ENCODE data around the gene SDK1. TPM values are rescaled to one million over a fixed set of nuclear protein-coding genes. Genes with fewer than 3 reads are reported as not detected.
"Not testable (repeated sequence)": the region's sequence is repeated elsewhere in the genome, so short reads cannot be mapped to it uniquely, and the experiment has no call there.

Gene SDK1
- total RNA-seq, 1 donor from 2014 or later, result 2.2 TPM

GRCh38 chr7:4217126-4217660 is 916.1 kb downstream of the SDK1 start:
- intact Hi-C loops (cut with DNase I); ATAC-seq (ENCODE audit: poor library complexity); DNase-seq: not testable (repeated sequence)

GRCh38 chr7:4218481-4218880 is 917.4 kb downstream of the SDK1 start:
- DNase-seq (no peak), ATAC-seq (ENCODE audit: poor library complexity) (no peak)
- intact Hi-C loops (cut with DNase I), result no loop called here

DNA sequence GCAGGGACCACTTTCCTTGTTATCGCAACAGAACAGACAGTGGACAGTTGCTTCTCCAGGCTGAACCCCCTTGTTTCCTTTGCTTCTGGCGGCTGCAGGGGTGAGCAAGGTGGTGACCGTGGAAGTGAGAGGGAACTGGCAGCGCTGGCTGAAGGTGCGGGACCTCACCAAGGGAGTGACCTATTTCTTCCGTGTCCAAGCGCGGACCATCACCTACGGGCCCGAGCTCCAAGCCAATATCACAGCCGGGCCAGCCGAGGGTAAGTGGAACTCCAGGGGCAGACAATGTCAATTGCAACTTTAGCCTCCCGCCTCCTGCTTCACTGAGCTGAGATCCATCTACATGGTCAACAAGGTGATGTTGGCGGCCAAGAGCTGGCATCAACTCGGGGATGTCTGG is 919.0 kb downstream of the SDK1 start:
- no peak for ATAC-seq (ENCODE audit: poor library complexity)
- no peak for DNase-seq
- intact Hi-C loops (cut with DNase I), result no loop called here

GRCh38 chr7:4221043-4221442 is 920.0 kb downstream of the SDK1 start:
- intact Hi-C loops (cut with DNase I), result no loop called here
- ATAC-seq (ENCODE audit: poor library complexity) (no peak), DNase-seq (no peak)

DNA sequence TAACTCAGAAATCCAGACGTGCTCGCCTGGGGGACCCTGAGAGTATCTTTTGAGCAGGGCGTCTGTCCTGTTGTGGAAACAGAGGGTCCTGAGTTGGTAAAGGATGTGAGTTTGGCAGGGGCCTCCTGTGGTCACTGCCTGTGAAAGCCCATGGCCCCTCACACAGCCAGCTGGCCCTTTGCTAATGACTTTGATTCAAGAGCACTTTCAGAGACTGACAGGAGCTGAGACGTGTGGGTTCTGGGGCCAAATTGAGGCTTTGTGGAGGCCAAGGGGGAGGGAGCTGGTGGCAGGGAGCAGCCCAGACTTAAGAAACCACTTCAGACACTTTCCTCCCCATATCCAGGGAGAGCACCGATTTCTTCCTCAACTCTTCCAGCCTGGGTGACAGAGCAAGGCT is 921.6 kb downstream of the SDK1 start:
- no peak for DNase-seq
- ATAC-seq (ENCODE audit: poor library complexity), result no peak
- intact Hi-C loops (cut with DNase I), result no loop called here

GRCh38 chr7:4225361-4225771 is 924.3 kb downstream of the SDK1 start:
- intact Hi-C loops (cut with DNase I), result no loop called here
- no peak for ATAC-seq (ENCODE audit: poor library complexity)
- no peak for DNase-seq

DNA sequence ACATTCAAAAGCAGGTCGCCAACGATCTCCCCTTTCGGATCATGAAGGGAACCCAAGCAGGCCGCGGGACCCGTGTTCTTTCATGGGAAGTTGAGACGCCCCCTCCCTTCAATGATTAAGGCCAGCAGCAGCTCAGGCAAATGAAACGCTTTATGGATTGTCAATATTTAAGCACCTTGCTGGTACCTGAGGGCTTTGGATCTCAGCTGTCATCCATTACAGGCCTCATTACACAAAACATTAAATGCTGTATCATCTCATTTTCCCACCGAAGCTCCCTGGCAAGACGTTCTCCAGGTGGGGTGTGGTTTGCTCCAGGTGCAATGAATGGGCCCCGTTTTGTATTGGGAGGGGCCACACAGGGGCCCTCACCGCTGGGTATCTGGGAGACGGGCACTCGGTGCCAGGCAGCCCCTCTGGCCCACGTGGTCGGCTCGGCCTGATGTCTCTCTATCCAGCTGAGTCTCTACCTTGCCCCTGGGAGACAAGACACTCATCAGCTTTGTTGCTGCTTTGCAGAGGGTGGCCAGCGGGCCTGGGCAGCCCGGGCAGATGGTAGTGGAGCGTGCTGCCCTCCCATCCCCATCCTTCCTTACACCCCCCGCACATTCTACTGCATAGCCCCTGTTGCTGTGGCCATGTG is 925.0 kb downstream of the SDK1 start:
- intact Hi-C loops (cut with DNase I), result no loop called here
- no peak for DNase-seq
- ATAC-seq (ENCODE audit: poor library complexity), result no peak

DNA sequence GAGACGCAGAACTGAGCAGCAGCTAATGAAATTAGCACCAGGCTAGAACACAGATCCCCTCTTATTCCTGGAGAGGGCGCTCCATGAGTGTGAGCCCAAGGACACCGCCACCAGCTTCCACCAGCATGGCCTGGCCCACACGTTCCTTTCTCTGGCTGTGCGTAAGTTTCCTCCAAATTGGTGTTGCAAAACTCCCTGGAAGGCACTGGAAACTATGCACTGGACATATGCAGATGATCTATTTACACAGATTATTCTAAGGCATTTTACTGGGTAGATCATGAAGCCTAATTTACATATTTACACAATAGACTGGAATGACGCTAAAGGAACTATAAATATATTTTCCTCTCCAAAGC is 925.5 kb downstream of the SDK1 start:
- intact Hi-C loops (cut with DNase I), result no loop called here
- ATAC-seq (ENCODE audit: poor library complexity) (no peak), DNase-seq (no peak)

- intact Hi-C loops (cut with DNase I), result no loop called here
- DNase-seq (no peak), ATAC-seq (ENCODE audit: poor library complexity) (no peak)
Observed at GRCh38 chr7:4227105-4228010, 926.3 kb downstream of the SDK1 start.

DNA sequence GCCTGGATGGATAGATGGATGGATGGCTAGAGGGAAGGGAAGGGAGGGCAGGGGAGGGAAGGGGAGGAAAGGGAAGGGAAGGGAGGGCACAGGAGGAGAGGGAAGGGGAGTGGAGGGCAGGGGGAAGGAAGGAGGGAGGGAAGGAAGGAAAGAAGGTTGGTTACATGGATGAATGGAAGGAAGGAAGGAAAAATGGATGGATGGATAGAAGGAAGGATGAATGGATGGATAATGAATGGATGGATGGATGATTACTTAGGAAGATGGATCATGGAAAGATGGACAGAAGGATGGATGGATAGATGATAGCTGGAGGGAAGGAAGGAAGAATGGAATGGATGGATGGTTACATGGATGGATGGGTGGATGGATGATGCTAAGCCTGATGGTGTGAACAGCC is 929.3 kb downstream of the SDK1 start:
- ATAC-seq (ENCODE audit: poor library complexity) (no peak), DNase-seq (no peak)
- intact Hi-C loops (cut with DNase I), result no loop called here

DNA sequence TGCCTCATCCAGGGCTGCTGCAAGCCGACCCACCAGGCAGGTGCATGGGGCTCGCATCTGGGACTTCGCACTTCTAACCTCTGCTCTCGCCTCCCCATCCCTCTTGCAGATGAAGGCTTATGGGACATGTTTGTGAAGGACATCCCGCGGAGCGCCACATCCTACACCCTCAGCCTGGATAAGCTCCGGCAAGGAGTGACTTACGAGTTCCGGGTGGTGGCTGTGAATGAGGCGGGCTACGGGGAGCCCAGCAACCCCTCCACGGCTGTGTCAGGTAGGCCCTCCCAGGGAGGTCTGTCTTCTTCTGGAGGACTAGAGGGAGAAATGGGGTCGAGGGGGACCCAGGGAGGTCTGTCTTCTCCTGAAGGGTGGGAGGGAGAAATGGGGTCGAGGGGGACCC is 932.1 kb downstream of the SDK1 start:
- no peak for ATAC-seq (ENCODE audit: poor library complexity)
- intact Hi-C loops (cut with DNase I), result no loop called here
- no peak for DNase-seq

DNA sequence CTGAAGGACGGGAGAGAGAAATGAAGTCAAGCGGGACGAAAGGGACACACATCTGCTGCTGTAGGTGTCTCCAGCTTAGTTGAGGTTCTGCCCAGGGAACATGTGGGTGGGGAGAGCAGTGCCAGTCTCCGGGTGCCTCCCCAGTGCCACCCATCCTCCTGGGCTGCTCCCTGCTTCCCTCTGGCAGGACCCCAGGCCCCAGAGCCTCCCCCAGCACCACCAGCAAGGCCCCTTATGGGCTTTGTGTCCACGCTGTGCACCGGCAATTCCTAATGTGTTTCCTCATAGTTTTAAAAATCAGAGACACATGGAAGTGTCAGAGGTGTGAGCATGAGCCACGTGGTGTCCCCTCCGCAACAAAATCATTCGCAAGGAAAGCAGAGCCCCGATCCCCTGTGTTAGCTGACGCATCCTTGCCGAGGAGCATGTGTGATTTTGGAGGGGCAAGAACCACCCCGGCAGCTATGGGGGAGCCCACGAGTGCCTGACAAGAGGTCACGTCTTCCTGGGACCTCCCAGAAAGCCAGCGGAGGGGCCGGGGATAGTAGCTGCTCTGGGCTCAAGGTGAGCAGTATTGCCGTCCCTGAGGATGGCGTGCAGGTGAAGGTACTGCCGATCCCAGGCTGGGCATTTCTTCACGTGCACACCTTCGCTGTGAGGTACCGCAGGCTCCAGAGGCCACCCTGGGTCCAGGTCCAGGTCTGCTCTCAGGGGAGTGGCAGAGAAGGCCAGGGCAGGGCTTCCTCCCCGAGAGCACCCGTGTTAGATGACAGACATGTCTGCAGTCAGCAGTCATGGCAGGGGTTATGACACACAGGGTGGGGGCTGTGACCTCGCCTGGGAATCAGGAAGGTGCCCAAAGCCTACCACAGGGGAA is 932.8 kb downstream of the SDK1 start:
- intact Hi-C loops (cut with DNase I), result no loop called here
- DNase-seq, result no peak
- ATAC-seq (ENCODE audit: poor library complexity), result no peak

DNA sequence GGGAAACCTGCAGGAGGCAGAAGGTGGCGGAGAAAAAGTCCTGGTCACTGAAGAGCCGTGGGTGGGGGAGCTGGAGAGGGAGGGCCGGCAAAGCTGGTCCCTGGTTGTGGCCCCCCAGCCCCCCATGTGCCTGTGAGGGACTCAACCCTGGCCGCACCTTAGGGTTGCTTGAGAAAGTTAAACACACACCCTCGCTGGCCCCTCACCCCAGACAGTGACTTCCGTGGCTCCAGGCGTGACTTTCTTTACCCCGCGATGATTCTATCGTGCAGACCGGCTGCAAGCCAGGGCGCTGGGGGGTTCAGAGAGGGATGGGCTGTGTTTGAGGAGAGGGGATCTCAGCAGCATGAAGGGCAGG is 933.4 kb downstream of the SDK1 start:
- ATAC-seq (ENCODE audit: poor library complexity), result no peak
- no peak for DNase-seq
- intact Hi-C loops (cut with DNase I), result no loop called here

GRCh38 chr7:4234886-4235285 is 933.8 kb downstream of the SDK1 start:
- DNase-seq, result no peak
- intact Hi-C loops (cut with DNase I), result no loop called here
- ATAC-seq (ENCODE audit: poor library complexity), result no peak

DNA sequence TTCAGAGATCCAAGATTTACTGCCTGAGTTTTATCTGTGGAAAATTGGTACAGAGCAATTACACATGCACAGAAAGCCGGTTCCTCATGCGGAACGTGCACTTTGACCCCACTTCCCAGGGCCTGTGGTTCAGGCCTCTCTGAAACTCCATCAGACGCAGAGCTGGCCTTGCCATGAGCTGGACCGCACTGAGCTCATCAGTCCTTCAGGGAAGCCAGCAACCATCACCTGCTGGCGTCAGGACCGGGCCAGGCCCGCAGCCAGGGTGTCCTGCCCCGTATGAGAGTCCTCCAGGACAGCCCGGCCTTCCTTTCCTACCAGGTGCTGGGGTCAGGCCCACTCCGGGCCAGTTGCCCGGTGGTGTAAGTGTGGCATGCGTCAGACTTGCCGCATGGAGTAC is 934.5 kb downstream of the SDK1 start:
- DNase-seq (no peak), ATAC-seq (ENCODE audit: poor library complexity) (no peak)

DNA sequence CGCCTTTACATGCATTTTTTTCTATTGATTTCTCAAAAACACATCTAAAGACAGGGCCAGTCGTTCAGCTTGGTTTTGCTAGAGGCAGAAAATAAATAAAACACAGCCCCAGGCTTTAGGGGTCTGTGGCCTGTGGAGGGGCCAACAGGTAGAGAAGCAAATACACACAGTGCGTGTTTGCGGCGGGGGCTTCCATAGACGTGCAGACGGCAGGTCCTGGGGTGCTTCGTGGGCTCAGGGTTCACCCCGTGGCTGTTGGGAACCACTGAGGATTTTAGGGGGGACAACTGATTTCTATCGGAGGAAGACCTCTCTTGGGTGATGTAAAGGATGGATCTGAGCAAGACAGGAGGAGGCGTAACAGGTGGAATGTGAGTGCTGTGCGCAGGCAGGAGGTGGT is 935.3 kb downstream of the SDK1 start:
- ATAC-seq (ENCODE audit: poor library complexity), result no peak
- no peak for DNase-seq
- intact Hi-C loops (cut with DNase I), result no loop called here

More for the DNA sequence above, 934.5 kb downstream of the SDK1 start:
- intact Hi-C loops (cut with DNase I), result no loop called here

GRCh38 chr7:4236873-4237272 is 935.8 kb downstream of the SDK1 start:
- intact Hi-C loops (cut with DNase I); ATAC-seq (ENCODE audit: poor library complexity): not testable (repeated sequence)

DNA sequence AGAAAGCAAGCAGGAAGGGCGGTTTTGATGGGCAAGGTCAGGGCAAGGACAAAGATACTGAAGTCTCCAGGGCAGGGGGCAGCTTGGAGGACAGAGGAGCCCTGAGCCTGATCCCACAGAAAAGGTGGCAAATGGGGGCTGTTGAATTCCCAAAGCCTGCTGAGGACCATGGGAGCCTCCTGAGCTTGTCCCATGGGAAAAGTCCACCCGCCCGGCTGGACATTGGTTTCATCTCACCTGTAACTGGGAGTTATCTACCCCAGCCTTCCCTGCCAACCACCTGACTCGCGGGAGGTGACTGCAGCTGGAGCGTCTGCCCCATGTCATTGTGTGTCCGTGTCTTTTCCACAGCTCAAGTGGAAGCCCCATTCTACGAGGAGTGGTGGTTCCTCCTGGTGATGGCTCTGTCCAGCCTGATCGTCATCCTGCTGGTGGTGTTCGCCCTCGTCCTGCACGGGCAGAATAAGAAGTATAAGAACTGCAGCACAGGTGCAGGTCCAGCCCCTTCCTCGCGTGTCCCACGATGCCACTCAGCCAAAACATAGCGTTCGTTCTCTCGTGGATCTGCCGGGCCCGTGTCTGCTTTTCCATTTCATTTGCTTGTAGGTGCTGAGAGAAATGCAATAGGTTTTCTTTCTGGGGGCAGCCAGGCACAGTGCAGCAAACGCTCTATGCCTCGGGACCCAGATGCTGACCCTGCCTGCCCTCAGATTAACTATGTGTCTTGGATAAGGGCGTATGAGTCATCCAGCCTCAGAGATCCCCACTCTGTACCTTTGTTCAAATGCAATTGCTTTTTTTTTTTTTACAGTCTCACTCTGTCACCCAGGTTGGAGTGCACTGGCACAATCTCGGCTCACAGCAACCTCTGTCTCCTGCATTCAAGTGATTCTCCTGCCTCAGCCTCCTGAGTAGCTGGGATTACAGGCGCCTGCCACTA is 936.5 kb downstream of the SDK1 start:
- intact Hi-C loops (cut with DNase I), result no loop called here
- DNase-seq, result no peak
- ATAC-seq (ENCODE audit: poor library complexity), result no peak

More at GRCh38 chr7:4236873-4237272, 935.8 kb downstream of the SDK1 start:
- DNase-seq, result not testable (repeated sequence)

All from Right ventricle myocardium superior (tissue), 1 donor.